Stomach (tissue), 4 donors: ENCODE results near the gene TCERG1.

ENCODE experiments used
- POLR2A ChIP-seq, 4 donors: fragments of 450-650 bp; IDR thresholded peaks; one replicate each; pipeline ENCODE4 v1.6.1; 2016; ENCODE audit warnings: antibody characterized with exemption in 4 of 4, control low read depth in 2 of 4, mild to moderate bottlenecking in 1 of 4, moderate library complexity in 1 of 4
- POLR2AphosphoS5 ChIP-seq, 3 donors: sonication (generic); formaldehyde crosslinking; IDR thresholded peaks; one replicate each; pipeline ENCODE4 v1.6.1; 2016; ENCODE audit warnings: antibody characterized with exemption in 3 of 3
- TF ChIP-seq, protein P1 (sequence below), 7 experiments: fragments of 450-650 bp in 4 of 7; fragments of 200-600 bp in 3 of 7; sonication (generic) in 3 of 7; IDR thresholded peaks; one replicate each; pipeline ENCODE4 v1.5.1; 2016 to 2019; ENCODE audit warnings: antibody characterized with exemption in 7 of 7, control low read depth in 2 of 7, mild to moderate bottlenecking in 1 of 7

DNA sequence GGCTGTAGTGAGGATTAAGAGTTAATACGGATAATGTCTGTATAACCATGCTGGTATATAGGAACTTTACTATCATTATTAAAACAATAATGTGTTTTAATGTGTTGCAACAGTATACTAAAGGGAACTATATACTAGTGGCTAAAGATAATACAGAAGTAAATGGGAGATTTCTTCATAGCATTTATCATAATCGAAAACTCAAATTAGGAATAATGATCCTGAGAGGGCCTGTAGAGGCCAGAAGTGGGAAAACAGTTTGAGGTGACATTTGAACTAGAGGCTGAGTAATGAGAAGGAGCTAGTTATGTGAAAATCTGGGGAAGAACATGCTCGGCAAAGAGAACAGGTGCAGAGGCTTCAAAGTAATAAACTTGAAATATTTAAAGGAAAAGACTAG is 2.9 kb downstream of the TCERG1 start:
- TF ChIP-seq, protein P1, sequence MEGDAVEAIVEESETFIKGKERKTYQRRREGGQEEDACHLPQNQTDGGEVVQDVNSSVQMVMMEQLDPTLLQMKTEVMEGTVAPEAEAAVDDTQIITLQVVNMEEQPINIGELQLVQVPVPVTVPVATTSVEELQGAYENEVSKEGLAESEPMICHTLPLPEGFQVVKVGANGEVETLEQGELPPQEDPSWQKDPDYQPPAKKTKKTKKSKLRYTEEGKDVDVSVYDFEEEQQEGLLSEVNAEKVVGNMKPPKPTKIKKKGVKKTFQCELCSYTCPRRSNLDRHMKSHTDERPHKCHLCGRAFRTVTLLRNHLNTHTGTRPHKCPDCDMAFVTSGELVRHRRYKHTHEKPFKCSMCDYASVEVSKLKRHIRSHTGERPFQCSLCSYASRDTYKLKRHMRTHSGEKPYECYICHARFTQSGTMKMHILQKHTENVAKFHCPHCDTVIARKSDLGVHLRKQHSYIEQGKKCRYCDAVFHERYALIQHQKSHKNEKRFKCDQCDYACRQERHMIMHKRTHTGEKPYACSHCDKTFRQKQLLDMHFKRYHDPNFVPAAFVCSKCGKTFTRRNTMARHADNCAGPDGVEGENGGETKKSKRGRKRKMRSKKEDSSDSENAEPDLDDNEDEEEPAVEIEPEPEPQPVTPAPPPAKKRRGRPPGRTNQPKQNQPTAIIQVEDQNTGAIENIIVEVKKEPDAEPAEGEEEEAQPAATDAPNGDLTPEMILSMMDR (IDR thresholded peaks at IDR 0.05), result no peak
- TF ChIP-seq POLR2A (IDR thresholded peaks at IDR 0.05), result no peak
- TF ChIP-seq POLR2AphosphoS5 (IDR thresholded peaks at IDR 0.05), result no peak
